Fibroblast of skin of abdomen (primary cell): Measurements from ENCODE around the gene SPEG.

Experiments used
- DNase-seq: peaks from one replicate; pipeline ENCODE4 v3.0.0-alpha.2; 2013

Gene SPEG

DNA sequence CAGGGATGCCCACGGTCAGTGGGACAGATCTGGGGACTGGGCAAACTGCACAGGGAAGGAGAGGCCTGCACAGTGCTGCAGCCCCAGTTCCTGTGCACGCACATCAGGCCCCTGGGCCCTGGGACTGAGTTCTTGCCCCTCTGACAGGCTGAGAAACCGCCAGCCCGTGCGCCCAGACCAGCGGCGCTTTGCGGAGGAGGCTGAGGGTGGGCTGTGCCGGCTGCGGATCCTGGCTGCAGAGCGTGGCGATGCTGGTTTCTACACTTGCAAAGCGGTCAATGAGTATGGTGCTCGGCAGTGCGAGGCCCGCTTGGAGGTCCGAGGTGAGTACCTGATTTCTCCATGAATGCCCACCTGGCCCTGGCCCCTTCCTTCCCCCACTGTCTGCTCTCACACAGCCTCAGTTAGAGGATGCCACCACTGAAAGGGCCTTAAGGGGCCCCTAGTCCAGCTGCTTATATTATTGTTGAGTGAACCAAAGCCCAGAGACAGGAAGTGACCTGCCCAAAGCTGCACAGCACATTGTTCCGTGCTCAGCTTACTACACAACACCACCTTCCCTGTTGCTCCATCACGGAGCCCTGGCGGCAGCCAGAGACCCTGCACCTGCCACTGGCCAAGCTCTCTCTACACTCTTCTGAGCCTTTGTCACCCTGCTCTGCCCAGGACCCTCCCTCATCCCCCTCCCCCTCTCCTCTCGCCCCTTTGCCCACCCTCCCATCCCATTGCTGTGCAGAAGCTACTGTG, 29.8 kb downstream of the SPEG start:
- no peak for DNase-seq

- no peak for DNase-seq
Observed at GRCh38 chr2:219465659-219466561, 31.3 kb downstream of the SPEG start.

GRCh38 chr2:219466816-219467735, 32.4 kb downstream of the SPEG start:
- DNase-seq, result no peak

DNA sequence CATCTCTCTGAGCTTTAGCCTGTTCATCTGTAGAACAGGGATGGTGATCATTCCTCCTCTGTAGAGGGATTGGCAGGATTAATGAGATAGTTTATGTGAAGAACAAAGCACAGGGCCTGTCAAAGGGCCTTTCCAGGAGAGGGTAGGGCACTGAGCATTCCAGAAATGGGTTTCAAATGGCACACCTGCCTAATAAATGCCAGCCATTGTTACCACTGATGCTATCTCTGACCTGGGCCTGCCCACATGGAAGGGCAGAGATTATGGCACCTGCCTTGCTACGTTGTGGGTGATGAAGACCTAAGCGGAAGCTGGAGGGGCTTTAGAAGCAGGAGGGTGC, 33.1 kb downstream of the SPEG start:
- no peak for DNase-seq

- no peak for DNase-seq
Observed at GRCh38 chr2:219468410-219469185, 34.0 kb downstream of the SPEG start.

DNA sequence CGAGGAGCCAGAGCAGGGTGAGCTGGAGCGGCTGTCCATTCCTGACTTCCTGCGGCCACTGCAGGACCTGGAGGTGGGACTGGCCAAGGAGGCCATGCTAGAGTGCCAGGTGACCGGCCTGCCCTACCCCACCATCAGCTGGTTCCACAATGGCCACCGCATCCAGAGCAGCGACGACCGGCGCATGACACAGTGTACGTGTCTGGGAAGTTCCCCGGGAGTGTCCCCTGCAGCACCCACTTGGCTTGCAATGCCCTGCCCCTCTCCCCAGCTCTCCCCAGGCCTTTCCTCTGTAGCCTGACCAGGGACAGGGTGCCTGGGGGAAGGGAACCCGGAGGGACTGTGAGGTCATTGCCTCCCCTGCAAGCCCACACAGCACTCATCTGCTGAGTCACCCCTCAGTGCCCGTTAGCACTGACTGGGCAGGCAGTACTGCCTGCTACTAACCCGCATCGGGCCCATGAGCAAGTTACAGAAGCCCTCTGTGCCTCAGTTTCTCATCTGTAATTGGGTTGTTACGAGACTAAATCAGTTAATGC, 34.6 kb downstream of the SPEG start:
- DNase-seq, result peak; percentile 42

GRCh38 chr2:219470429-219470828, 35.8 kb downstream of the SPEG start:
- DNase-seq, result no peak

GRCh38 chr2:219471476-219472371, 37.1 kb downstream of the SPEG start:
- no peak for DNase-seq

DNA sequence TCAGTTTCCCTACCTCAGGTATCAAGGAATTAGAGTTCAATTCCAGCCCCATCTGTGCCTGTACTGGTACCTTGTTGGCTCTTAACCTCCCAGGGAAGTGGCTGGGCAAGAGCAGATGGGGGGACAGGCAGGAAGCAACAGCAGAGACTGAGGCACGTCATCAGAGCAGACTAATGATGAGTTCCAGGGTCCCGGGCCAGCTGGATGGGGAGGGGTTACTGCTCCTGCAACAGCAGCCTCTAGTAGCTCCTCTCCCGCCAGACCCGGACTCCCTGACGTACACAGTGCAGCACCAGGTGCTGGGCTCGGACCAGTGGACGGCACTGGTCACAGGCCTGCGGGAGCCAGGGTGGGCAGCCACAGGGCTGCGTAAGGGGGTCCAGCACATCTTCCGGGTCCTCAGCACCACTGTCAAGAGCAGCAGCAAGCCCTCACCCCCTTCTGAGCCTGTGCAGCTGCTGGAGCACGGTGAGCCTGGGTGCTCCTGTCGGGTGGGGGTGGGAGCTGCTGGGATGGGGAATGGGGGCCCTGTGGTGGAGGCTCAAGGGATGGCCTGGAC, 38.1 kb downstream of the SPEG start:
- DNase-seq, result no peak

DNA sequence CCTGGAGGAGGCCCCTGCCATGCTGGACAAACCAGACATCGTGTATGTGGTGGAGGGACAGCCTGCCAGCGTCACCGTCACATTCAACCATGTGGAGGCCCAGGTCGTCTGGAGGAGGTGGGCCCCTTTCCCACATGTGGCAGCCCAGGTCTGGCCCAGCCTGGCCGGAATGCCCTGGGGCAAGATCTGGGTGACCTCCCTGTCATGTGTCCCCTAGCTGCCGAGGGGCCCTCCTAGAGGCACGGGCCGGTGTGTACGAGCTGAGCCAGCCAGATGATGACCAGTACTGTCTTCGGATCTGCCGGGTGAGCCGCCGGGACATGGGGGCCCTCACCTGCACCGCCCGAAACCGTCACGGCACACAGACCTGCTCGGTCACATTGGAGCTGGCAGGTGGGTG, 38.9 kb downstream of the SPEG start:
- no peak for DNase-seq

- no peak for DNase-seq
Observed at GRCh38 chr2:219474285-219475060, 39.8 kb downstream of the SPEG start.

GRCh38 chr2:219475278-219475677, 40.6 kb downstream of the SPEG start:
- DNase-seq, result no peak

- peak; percentile 82 for DNase-seq
Observed at GRCh38 chr2:219475697-219476651, 41.3 kb downstream of the SPEG start.

DNA sequence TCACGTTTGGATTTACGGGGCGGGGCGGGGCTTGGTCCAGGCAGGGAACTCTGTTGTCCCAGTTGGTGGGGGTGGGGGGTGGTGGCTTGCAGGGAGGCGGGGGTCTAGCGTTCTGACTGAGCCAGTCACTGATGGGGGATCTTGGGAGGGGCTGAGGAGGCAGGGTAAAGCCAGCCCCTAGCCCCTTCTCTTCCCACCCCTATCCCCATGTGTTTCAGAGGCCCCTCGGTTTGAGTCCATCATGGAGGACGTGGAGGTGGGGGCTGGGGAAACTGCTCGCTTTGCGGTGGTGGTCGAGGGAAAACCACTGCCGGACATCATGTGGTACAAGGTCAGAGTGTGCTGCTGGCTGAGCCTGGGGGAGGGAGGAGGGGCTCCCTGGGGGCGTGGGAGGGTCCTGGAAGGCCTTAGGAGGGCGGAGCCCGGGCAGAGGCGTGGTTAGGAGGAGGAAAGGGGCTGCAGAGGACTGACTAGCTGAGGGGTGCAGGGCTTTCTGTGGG, 42.1 kb downstream of the SPEG start:
- DNase-seq, result no peak

DNA sequence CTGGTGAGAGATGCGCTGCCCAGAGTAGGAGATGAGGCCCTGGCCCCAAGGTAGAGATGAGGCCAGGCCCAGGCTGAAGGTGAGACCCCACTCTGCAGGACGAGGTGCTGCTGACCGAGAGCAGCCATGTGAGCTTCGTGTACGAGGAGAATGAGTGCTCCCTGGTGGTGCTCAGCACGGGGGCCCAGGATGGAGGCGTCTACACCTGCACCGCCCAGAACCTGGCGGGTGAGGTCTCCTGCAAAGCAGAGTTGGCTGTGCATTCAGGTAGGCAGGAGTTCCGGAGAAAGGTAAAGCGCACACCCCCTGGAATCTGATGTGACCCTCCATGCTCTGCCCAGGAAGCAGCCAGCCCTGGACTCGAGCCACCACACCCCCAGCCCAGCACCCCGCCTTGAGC, 42.5 kb downstream of the SPEG start:
- no peak for DNase-seq

GRCh38 chr2:219477815-219478214, 43.2 kb downstream of the SPEG start:
- no peak for DNase-seq

DNA sequence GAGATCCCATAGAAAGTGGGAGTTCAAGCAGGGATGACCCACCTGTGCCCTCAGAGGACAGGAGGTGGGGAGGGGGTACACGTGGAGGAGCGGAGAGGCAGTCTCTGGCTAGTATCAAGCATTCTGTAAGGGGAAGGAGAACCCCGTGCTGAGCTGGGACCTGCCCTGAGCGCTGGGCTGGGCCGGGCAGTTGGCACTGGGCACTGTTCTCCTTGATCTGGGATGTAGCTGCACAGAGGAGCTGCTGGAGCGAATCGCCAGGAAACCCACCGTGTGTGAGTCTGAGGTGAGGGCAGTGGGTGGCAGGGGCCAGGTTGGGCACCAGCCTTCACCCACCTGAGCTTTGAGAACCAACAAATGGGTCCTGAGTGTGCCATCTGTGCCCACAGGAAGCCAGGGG, 44.3 kb downstream of the SPEG start:
- DNase-seq, result no peak

- DNase-seq, result no peak
Observed at GRCh38 chr2:219480004-219480403, 45.4 kb downstream of the SPEG start.
